A549 treated with dexamethasone at 1 μM for 4 hours (cell line): ENCODE data around the gene LZIC. TPM values are rescaled to one million over a fixed set of nuclear protein-coding genes. Genes with fewer than 3 reads are reported as not detected.

Experiments used
- total RNA-seq: library from RNA; stranded (reverse); fragments of 200-300 nt; extraction: Qiagen RNA extraction; gene quantifications from 5 replicates; pipeline ENCODE4 v1.2.3, GENCODE V29; 2022

LZIC gene
- total RNA-seq, result 22.1 to 27.6 TPM (median 23.1 TPM) in 5 replicates

GRCh38 chr1:9942939-9943788 lies at the start of gene LZIC, which contains the start of gene NMNAT1:
TSS of gene LZIC (minus strand) at chr1:9943391. CDS start at chr1:9936619, 6,772 bp downstream.
TSS of gene NMNAT1 (plus strand) at chr1:9943475. CDS start at chr1:9972074, 28,599 bp downstream.

GRCh38 chr1:9910076-9910422 lies 33.1 kb downstream of the LZIC start, which contains the start of gene CTNNBIP1:
TSS of gene CTNNBIP1 (minus strand) at chr1:9910269. CDS start at chr1:9872064, 38,205 bp downstream.

Other genes starting within 250 kb of the LZIC start
- 52.6 to 72.4 TPM (median 70.2 TPM) in 5 replicates for gene CLSTN1, start 119.4 kb downstream of the LZIC start, total RNA-seq
- 6.5 to 10.8 TPM (median 8.2 TPM) in 5 replicates for gene CTNNBIP1, start 33.1 kb downstream of the LZIC start, total RNA-seq
- gene NMNAT1, start 84 bp upstream of the LZIC start, total RNA-seq, result 2.4 to 3.5 TPM (median 3.1 TPM) in 5 replicates
- gene RBP7, start 53.8 kb upstream of the LZIC start, total RNA-seq, result 4.5 to 6.1 TPM (median 5.4 TPM) in 5 replicates
- gene UBE4B, start 89.6 kb upstream of the LZIC start, total RNA-seq, result 10.6 to 15.2 TPM (median 13.9 TPM) in 5 replicates